ENCODE data around the gene PATZ1.

- TF ChIP-seq POLR2A (IDR thresholded peaks at IDR 0.05; ENCODE audit: low read depth, low read length): no peak
- no peak for TF ChIP-seq POLR2AphosphoS5 (IDR thresholded peaks at IDR 0.05; ENCODE audit: insufficient read depth, low read depth, low read length)
- no peak for TF ChIP-seq CTCF (IDR thresholded peaks at IDR 0.05; ENCODE audit: extremely low read depth in 1 of 2, insufficient read depth in 1 of 2, low read depth in 1 of 2, low read length in 2 of 2)
Observed at GRCh38 chr22:31305194-31305593, 41.0 kb downstream of the PATZ1 start.
